HFF-Myc (cell line): ENCODE measurements around the gene SORCS2.

Experiments used
- DNase-seq: peaks from one replicate; pipeline ENCODE4 v3.0.0-alpha.2; 2011; ENCODE audit warnings: low read depth; ENCODE audit errors: extremely low read depth
- H3K4me3 ChIP-seq: replicated peaks from 2 replicates; pipeline ENCODE4 v1.5.1; 2011; ENCODE audit warnings: low read depth, mild to moderate bottlenecking, control low read depth, low read length
- CTCF ChIP-seq: IDR thresholded peaks from 2 replicates; pipeline ENCODE4 v1.5.1; 2012; ENCODE audit warnings: mild to moderate bottlenecking, low read depth, low read length, control low read depth; ENCODE audit errors: missing control alignments

Gene SORCS2

GRCh38 chr4:7367406-7367805, 175.1 kb downstream of the SORCS2 start:
- no peak for DNase-seq
- no peak for TF ChIP-seq CTCF
- no peak overlapping the region for H3K4me3 ChIP-seq

- no peak for DNase-seq
Observed at GRCh38 chr4:7367864-7368277, 175.5 kb downstream of the SORCS2 start.

DNA sequence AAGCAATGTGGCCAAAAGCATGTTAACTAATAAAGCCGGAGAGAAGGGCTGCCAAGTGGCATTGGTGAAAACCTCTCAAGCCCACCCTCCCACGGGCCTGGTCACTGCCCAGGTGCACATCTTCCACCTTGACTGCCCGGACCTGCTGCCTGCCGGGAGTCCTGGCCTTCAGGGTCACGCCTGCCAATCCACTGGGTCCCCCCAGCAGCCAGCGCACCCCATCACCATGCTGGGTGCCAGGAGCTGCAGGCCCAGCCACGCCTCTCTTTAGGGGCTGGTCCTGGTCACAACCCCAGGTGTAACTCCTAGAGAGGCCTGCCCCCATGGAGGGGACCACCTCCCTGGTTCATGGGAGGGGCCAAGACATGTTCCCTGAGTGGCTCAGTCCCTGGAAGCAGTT, 176.0 kb downstream of the SORCS2 start:
- no peak for DNase-seq
- TF ChIP-seq CTCF: no peak

More at GRCh38 chr4:7367864-7368277, 175.5 kb downstream of the SORCS2 start:
- no peak overlapping the region for H3K4me3 ChIP-seq
- TF ChIP-seq CTCF: no peak

DNA sequence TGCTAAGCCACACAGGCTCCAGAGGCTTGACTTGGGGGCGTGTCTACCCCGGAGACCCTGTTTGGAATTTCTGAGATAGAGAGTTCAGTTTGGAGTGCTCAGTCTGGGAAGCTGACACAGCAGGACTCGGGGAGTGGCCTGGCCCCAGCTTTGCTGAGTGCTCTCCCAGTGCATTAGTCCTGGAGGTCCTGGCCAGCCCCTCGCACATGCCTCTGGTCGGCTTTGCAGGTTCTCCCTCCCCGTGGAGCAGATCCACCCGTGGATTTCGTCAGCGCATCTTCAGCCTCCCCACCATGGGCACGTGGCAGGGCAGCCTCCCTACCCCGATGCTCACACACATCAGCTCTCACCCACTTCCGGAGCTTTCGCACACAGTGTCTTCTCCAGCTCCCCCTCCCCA, 177.2 kb downstream of the SORCS2 start:
- H3K4me3 ChIP-seq: no peak overlapping the region
- DNase-seq: no peak
- no peak for TF ChIP-seq CTCF

More for the DNA sequence above, 176.0 kb downstream of the SORCS2 start:
- no peak overlapping the region for H3K4me3 ChIP-seq

DNA sequence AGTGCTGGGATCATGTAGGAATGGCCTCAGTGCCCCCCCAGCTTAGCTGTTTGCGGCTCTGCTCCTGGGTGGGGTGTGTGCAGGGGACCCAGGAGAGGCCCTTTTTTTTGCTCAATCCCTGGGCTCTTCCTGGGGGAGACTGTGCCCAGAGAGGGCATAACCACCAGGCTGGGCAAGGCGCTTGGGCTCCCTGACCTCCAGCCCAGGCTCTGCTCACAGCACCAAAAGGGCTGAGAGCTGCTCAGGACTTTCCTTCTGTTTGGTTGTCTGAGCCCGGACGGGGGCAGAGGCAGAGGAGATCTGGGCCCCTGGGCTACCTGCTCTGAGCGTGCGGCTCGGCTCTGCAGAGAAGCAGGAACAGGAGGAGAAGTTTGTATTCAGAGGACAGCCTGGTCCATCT, 177.7 kb downstream of the SORCS2 start:
- TF ChIP-seq CTCF: no peak
- H3K4me3 ChIP-seq: no peak overlapping the region
- no peak for DNase-seq

GRCh38 chr4:7371210-7371941, 179.0 kb downstream of the SORCS2 start:
- H3K4me3 ChIP-seq: no peak overlapping the region
- TF ChIP-seq CTCF: no peak
- no peak for DNase-seq

DNA sequence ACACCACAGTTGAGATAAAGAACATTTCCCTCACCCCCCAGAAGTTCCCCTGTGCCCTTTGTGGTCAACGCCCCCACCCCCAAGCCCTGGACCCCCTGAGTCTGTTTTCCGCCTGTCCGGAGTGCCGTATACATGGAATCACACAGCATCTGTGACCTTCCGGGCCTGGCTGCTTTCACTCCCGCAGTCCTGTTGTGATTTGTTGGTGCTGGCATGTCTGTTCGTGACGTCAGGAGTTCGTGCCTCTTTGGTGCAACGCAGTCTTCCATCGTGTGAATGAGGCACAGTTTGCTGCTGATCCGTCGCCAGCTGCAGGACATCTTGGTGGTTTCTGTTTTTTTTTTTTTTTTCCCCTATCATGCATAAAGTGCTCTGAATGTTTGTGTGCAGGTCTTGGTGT, 180.3 kb downstream of the SORCS2 start:
- H3K4me3 ChIP-seq: no peak overlapping the region
- DNase-seq: no peak
- TF ChIP-seq CTCF: no peak
